Stimulated activated naive CD4-positive, alpha-beta T cell treated with Interleukin-2 at 50 U/mL for 16 hours (primary cell): ENCODE results near the gene ASB1.

ENCODE experiments used
- DNase-seq: peaks from one replicate; lab custom pipeline; 2025; lab: John Stamatoyannopoulos, UW

The ASB1 gene

GRCh38 chr2:238426568-238427434, at the start of gene ASB1:
Gene ASB1 (plus strand): TSS chr2:238426927. CDS start chr2:238427071, 144 bp downstream.
- peak; percentile 82 for DNase-seq

- DNase-seq, result no peak
Measured at GRCh38 chr2:238378230-238379095, 48.3 kb upstream of the ASB1 start.

- no peak for DNase-seq
Measured at GRCh38 chr2:238379096-238379810, 47.5 kb upstream of the ASB1 start.

- no peak for DNase-seq
Measured at GRCh38 chr2:238380336-238380735, 46.4 kb upstream of the ASB1 start.

- no peak for DNase-seq
Measured at GRCh38 chr2:238380785-238381184, 45.9 kb upstream of the ASB1 start.

- DNase-seq, result no peak
Measured at GRCh38 chr2:238381341-238382115, 45.2 kb upstream of the ASB1 start.

- DNase-seq, result no peak
Measured at GRCh38 chr2:238382381-238382781, 44.3 kb upstream of the ASB1 start.

- DNase-seq, result no peak
Measured at GRCh38 chr2:238383135-238383534, 43.6 kb upstream of the ASB1 start.

GRCh38 chr2:238383743-238384380, 42.9 kb upstream of the ASB1 start:
- no peak for DNase-seq

GRCh38 chr2:238387332-238387731, 39.4 kb upstream of the ASB1 start:
- DNase-seq, result no peak

- no peak for DNase-seq
Measured at GRCh38 chr2:238388794-238389193, 37.9 kb upstream of the ASB1 start.

GRCh38 chr2:238389988-238390589, 36.6 kb upstream of the ASB1 start:
- DNase-seq, result no peak

GRCh38 chr2:238391042-238391689, 35.6 kb upstream of the ASB1 start:
- no peak for DNase-seq

- DNase-seq, result no peak
Measured at GRCh38 chr2:238396663-238397062, 30.1 kb upstream of the ASB1 start.

GRCh38 chr2:238397356-238397755, 29.4 kb upstream of the ASB1 start:
- DNase-seq, result no peak

GRCh38 chr2:238398577-238398976, 28.1 kb upstream of the ASB1 start:
- DNase-seq, result no peak

GRCh38 chr2:238399094-238399493, 27.6 kb upstream of the ASB1 start:
- no peak for DNase-seq

GRCh38 chr2:238401551-238401950, 25.2 kb upstream of the ASB1 start:
- no peak for DNase-seq

- DNase-seq, result no peak
Measured at GRCh38 chr2:238403632-238404405, 22.9 kb upstream of the ASB1 start.
